ENCODE measurements around the gene CAPN14.

DNA sequence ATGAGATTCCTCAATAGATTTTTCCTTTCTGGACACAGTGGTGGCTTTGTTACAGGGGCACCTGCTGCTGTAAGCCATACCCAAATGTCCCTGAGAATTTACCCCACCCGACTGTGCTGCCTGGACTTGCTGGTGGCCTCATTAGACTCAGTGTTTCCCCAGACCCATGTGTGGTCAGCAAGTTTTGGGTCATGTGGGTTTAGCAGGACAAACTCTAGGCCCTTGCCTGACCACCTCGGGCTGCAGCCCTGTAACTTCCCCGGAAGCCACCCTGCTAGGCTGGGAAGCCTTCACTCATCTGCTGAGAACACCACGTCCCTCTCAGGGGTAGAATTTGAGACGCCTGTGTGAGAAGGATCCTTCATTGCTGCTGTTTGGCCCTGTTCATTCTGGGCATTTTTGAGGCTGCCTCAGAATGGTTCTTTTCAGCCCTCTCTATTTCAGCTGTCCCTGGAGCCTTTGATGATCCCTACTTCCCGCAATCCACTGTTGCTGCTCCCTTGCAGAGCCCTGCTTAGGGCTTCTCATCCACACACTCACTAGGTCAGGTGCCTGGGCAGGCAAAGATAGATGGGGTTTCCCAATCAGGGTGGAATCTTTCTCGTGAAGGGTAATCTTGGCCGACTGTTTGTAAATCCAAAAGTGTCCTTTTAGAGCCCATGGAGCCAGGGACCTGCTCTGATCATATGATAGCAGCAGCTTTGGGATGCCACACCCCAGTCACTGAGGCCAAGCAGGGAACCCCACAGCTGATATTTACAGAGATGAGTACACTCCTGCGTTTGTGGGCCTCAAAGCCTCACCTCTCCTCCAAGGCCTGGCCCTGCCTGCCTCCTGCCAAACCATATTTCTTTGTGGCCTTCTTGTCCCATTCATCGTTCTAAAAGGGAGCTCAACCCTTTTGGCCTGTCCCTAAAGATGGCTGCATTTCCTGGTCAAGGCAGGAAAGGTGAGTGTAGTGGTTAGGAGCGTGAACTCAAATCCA is 23.4 kb upstream of the CAPN14 start:
- TF ChIP-seq POLR2A (IDR thresholded peaks at IDR 0.05): no peak
- TF ChIP-seq, protein P1, sequence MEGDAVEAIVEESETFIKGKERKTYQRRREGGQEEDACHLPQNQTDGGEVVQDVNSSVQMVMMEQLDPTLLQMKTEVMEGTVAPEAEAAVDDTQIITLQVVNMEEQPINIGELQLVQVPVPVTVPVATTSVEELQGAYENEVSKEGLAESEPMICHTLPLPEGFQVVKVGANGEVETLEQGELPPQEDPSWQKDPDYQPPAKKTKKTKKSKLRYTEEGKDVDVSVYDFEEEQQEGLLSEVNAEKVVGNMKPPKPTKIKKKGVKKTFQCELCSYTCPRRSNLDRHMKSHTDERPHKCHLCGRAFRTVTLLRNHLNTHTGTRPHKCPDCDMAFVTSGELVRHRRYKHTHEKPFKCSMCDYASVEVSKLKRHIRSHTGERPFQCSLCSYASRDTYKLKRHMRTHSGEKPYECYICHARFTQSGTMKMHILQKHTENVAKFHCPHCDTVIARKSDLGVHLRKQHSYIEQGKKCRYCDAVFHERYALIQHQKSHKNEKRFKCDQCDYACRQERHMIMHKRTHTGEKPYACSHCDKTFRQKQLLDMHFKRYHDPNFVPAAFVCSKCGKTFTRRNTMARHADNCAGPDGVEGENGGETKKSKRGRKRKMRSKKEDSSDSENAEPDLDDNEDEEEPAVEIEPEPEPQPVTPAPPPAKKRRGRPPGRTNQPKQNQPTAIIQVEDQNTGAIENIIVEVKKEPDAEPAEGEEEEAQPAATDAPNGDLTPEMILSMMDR (IDR thresholded peaks at IDR 0.05): no peak
- TF ChIP-seq POLR2AphosphoS5 (IDR thresholded peaks at IDR 0.05): no peak
- TF ChIP-seq EP300 (IDR thresholded peaks at IDR 0.05; ENCODE audit: low read depth): no peak

All from transverse colon (tissue), 4 donors.